CD4-positive, alpha-beta T cell treated with Interleukin-2 at 100 ng/mL for 4 hours (primary cell): ENCODE results near the gene RTP2.

Experiments used
- DNase-seq: peaks from one replicate; pipeline ENCODE4 v3.0.0-alpha.2; 2020; ENCODE audit warnings: low spot score

Gene RTP2

DNA sequence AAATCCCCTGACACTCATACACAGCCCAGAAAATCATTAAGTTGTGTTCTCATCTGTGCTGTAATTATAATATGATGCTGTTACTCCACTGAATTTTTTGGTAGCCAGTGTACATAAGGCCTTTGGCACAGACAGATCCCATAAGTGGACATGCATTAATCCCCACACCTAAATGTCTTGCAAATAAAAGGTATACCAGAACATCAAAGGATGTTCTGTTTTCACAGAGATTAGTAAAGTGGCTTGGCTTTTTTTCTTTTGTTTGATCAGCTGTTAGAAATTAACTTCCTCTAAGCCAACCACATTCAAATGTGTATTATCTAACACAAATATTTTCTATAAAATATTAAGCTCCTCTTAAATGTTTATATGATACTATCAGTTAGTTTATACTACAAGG, 34.8 kb downstream of the RTP2 start:
- DNase-seq, result no peak

DNA sequence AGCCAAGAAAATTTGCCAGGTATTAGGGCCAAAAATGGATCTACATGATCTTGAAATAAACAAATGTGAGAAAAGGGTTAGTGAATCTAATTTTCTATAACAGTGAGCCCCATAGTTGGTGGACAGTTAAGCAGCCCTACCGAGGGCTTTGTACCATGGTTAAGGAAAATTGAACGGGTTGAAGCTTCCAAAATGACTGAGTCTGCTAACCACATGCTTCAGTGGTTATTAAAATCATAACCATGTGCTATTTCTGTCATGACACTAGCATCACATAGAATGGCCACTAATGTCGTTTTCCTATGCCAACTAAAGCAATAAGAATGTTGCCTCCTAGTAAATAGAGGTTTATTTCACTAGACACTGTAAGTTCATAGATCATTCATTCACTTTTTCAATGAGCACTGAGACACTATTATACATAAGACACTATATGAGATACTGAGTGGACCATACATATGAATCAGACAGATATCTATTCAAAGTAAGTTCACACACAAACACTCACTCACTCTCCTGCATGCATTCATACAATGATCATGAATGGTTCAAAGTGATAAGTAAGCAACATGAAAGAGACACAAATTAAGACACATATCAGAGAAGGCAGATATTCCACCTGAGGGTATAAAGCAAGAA, 36.5 kb downstream of the RTP2 start:
- DNase-seq, result no peak

DNA sequence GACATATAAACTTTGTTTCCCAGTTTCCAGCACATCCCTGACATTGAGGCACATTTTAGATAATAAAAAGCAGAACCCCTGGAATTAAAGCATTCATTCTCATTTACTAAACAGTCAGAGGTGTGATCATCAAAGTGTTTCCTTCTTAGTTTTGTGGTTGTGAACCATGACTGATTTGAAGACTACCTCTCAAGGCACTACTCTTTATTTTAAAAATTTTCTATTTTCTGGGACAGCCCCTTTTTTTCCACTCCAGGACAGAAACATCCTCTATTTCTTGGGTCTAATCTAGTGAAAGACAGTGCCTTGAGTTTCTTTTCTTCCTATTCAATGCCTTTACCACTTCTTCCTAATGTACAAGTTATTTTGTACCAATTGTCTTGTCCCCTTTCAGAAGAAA, 37.3 kb downstream of the RTP2 start:
- DNase-seq, result no peak

DNA sequence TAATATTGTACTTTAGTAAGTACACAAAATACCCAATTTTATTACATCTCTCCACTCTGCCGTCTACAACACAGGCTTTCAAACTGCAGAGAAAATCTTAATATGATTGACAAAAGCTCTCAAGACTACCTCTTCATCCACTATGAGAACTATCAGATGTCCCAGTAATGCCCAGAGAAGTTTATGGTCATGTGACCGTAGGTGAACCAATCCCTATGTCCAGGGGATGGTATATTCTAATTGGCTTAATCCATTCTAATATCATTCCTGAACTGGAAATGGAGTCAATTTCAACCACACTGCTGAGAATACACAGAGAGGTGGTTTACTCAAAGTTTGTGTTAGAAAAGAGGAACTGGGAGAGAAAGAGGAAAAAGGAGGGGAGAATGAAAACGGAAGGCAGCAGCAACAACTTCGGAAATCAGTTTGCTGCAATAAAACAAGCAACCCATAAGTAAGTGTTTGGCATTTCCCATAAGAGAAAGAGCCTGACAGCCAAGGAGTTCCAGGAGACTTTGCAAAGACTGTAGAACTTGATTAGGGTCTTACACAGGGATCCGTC, 39.4 kb downstream of the RTP2 start:
- no peak for DNase-seq

DNA sequence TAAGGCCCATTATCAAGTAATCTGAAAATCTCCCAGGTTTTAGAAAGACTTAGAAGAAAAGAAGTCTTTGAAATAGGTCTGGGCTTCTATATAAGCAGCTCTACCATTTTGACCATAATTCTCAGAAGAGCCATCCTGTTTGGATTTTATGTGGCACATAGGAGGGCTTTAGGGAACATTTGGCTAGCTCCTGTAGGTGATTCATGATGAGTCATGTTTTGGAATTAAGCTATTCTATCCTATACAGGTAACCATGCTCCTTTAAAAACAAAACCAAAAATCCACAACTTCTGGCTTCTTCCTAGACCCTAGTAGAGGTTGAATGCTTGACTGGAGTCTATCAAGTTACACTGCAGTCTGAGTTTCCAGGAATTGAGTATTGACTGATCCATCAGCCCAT, 41.1 kb downstream of the RTP2 start:
- no peak for DNase-seq

DNA sequence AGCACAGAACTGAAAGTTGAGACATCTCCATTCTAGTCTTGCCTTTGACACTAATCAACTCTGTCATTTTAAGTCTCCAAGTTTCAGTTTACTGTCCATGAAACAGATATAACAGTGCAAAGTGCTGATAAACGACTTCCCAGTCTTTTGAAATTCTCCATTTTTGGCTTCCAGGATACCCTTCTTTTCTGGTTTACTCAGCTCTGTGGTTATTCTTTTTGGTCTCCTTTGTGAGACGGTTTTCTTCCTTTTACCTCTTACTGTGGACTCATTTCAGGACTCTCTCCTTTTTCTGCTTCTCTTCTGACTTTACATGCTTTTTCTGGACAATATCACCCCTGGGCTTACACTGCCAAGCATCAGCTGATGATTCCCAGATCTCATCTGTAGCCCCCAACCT, 51.1 kb downstream of the RTP2 start:
- DNase-seq, result no peak
